Fibroblast of lung (primary cell): Measurements from ENCODE around the gene INSC. TPM values are rescaled to one million over a fixed set of nuclear protein-coding genes. Genes with fewer than 3 reads are reported as not detected.

ENCODE experiments used
- DNase-seq, 2 donors: peaks; one replicate each; pipeline versions ENCODE4 v3.0.0 to v3.0.0-alpha.2; 2010; ENCODE audit warnings: low read depth in 2 of 2
- H2AFZ ChIP-seq: 2 replicates; pipeline ENCODE4 v1.5.1; 2012; ENCODE audit warnings: low read length, control low read depth, inconsistent platforms
- H3K27ac ChIP-seq: 2 replicates; pipeline ENCODE4 v1.5.1; 2011; ENCODE audit warnings: low read length, control low read depth; ENCODE audit not compliant: insufficient read depth
- H3K27me3 ChIP-seq: 2 replicates; pipeline ENCODE4 v1.5.1; 2011; ENCODE audit warnings: mild to moderate bottlenecking, low read length; ENCODE audit not compliant: control insufficient read depth, insufficient read depth
- H3K36me3 ChIP-seq: 2 replicates; pipeline ENCODE4 v1.5.1; 2011; ENCODE audit warnings: low read length; ENCODE audit not compliant: control insufficient read depth, insufficient read depth
- H3K4me1 ChIP-seq: 2 replicates; pipeline ENCODE4 v1.5.1; 2011; ENCODE audit warnings: low read length; ENCODE audit not compliant: control insufficient read depth, insufficient read depth; ENCODE audit errors: extremely low read depth
- H3K4me2 ChIP-seq: 2 replicates; pipeline ENCODE4 v1.5.1; 2011; ENCODE audit warnings: low read length, control low read depth; ENCODE audit not compliant: insufficient read depth; ENCODE audit errors: extremely low read depth
- H3K4me3 ChIP-seq, 4 experiments: fragments of 200-600 bp in 1 of 4; sonication (generic) in 1 of 4; replicated peaks in 1 of 4; 2 replicates each; pipeline ENCODE4 v1.5.1; 2011 to 2016; ENCODE audit warnings: low read length in 4 of 4, low read depth in 3 of 4, mild to moderate bottlenecking in 3 of 4, control low read depth in 2 of 4, inconsistent platforms in 1 of 4, mixed read lengths in 1 of 4; ENCODE audit not compliant: insufficient read depth in 1 of 4; ENCODE audit errors: control extremely low read depth in 1 of 4
- H3K79me2 ChIP-seq: 2 replicates; pipeline ENCODE4 v1.5.1; 2012; ENCODE audit warnings: mild to moderate bottlenecking, low read length, inconsistent platforms; ENCODE audit not compliant: control insufficient read depth, insufficient read depth
- H3K9ac ChIP-seq: 2 replicates; pipeline ENCODE4 v1.5.1; 2011; ENCODE audit warnings: mild to moderate bottlenecking, low read length, control low read depth; ENCODE audit not compliant: insufficient read depth
- H3K9me3 ChIP-seq: 2 replicates; pipeline ENCODE4 v1.5.1; 2012; ENCODE audit warnings: low read depth, low read length; ENCODE audit not compliant: control insufficient read depth, insufficient read depth
- H4K20me1 ChIP-seq: 2 replicates; pipeline ENCODE4 v1.5.1; 2011; ENCODE audit warnings: low read length; ENCODE audit not compliant: control insufficient read depth, insufficient read depth; ENCODE audit errors: extremely low read depth
- CTCF ChIP-seq, 2 donors: IDR thresholded peaks in 1 of 2; conservative IDR thresholded peaks in 1 of 2; 1 replicate in 1 of 2; 2 replicates in 1 of 2; pipeline ENCODE4 v1.5.1; 2011 to 2012; ENCODE audit warnings: low read length in 2 of 2, control low read depth in 1 of 2, inconsistent platforms in 1 of 2, low read depth in 1 of 2, mild to moderate bottlenecking in 1 of 2
- EZH2 ChIP-seq: IDR thresholded peaks from 2 replicates; pipeline ENCODE4 v1.5.1; 2012; ENCODE audit warnings: low read length, control low read depth, mild to moderate bottlenecking; ENCODE audit errors: missing control alignments
- polyA plus RNA-seq, 2 donors: library from polyadenylated mRNA; depleted of rRNA in 1 of 2; stranded (reverse) in 1 of 2; unstranded in 1 of 2; fragments of >200 nt; gene quantifications; 2 replicates each; pipeline ENCODE4 v1.2.1, GENCODE V29; 2011 to 2012; ENCODE audit warnings: missing spikeins in 1 of 2
- total RNA-seq: library from RNA; depleted of rRNA; stranded (reverse); fragments of >200 nt; gene quantifications from 2 replicates; pipeline ENCODE4 v1.2.1, GENCODE V29; 2014

The INSC gene
- total and polyA plus RNA-seq, 2 donors (not counting 1 experiment from before 2014, with no cell fraction given) = 0.90 to 8.3 TPM

DNA sequence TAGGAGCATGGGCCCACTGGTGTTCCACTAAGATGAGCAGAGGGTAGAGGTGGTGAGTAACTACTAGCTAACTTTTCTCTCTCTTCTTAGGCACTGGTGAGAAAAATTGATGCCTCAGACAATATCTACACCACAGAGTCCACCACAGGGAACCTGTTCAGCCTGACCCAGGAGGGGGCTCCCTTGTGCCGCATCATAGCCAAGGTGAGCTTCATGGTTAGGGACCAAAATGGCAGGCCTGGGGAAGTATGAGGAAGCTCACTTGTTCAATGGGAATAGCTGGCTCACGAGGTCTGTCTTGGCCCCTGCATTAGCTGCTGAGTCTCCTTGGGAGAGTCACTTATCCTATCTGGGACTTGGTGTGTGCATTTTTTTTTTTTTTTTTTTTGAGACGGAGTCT is 75.9 kb downstream of the INSC start:
- Histone ChIP-seq H3K9me3 (no peaks in the 10 kb centered on the region), H3K27ac (no peak overlapping the region), H3K4me2 (no peak overlapping the region), H2AFZ (no peak overlapping the region), H3K4me3 (no peak overlapping the region), H3K36me3 (no peaks in the 10 kb centered on the region), H3K79me2 (no peaks in the 10 kb centered on the region), H4K20me1 (no peaks in the 10 kb centered on the region), H3K9ac (no peak overlapping the region), H3K4me1 (peaks cover 2% of the 10 kb centered on the region), H3K27me3 (no peaks in the 10 kb centered on the region)
- TF ChIP-seq EZH2 = no peak
- TF ChIP-seq CTCF (conservative IDR thresholded peaks at IDR 0.05 in 1 of 2, IDR thresholded peaks at IDR 0.05 in 1 of 2; ENCODE audit: low read depth in 1 of 2, low read length in 2 of 2) = no peak
- DNase-seq = no peak

GRCh38 chr11:15192005-15192556 is 77.4 kb downstream of the INSC start:
- Histone ChIP-seq H3K9ac (no peak overlapping the region), H3K27ac (no peak overlapping the region), H3K36me3 (no peaks in the 10 kb centered on the region), H3K27me3 (no peaks in the 10 kb centered on the region), H3K4me2 (no peak overlapping the region), H4K20me1 (no peaks in the 10 kb centered on the region), H3K4me3 (no peak overlapping the region), H3K79me2 (no peaks in the 10 kb centered on the region), H2AFZ (no peak overlapping the region), H3K9me3 (no peaks in the 10 kb centered on the region), H3K4me1 (peaks cover 2% of the 10 kb centered on the region)
- TF ChIP-seq EZH2 = no peak
- TF ChIP-seq CTCF (conservative IDR thresholded peaks at IDR 0.05 in 1 of 2, IDR thresholded peaks at IDR 0.05 in 1 of 2; ENCODE audit: low read depth in 1 of 2, low read length in 2 of 2) = peak in 1 of 2 donors; percentile 2
- no peak for DNase-seq

GRCh38 chr11:15194671-15195415 is 80.1 kb downstream of the INSC start:
- H3K27ac ChIP-seq = no peak overlapping the region
- H3K9ac ChIP-seq = no peak overlapping the region
- no peaks in the 10 kb centered on the region for H3K79me2 ChIP-seq
- DNase-seq = peak; percentile 65 to 81
- H3K9me3 ChIP-seq = no peaks in the 10 kb centered on the region
- H3K27me3 ChIP-seq = no peaks in the 10 kb centered on the region
- no peak for TF ChIP-seq CTCF (conservative IDR thresholded peaks at IDR 0.05 in 1 of 2, IDR thresholded peaks at IDR 0.05 in 1 of 2; ENCODE audit: low read depth in 1 of 2, low read length in 2 of 2)
- no peak for TF ChIP-seq EZH2
- no peak overlapping the region for H2AFZ ChIP-seq
- H3K4me2 ChIP-seq = no peak overlapping the region
- peaks cover 2% of the 10 kb centered on the region for H3K4me1 ChIP-seq
- H3K36me3 ChIP-seq = no peaks in the 10 kb centered on the region
- H3K4me3 ChIP-seq = no peak overlapping the region
- no peaks in the 10 kb centered on the region for H4K20me1 ChIP-seq
